Choroid plexus epithelial cell (primary cell): ENCODE results near the gene GTF2IRD1.
A peak's percentile ranks its signal among the peaks of the same experiment; 100 is the strongest.
"Not testable (repeated sequence)": the region's sequence is repeated elsewhere in the genome, so short reads cannot be mapped to it uniquely, and the experiment has no call there.

Experiments
- DNase-seq: peaks from one replicate; pipeline ENCODE4 v3.0.0-alpha.2; 2010; ENCODE audit warnings: low read depth
- H3K4me3 ChIP-seq: 2 replicates; pipeline ENCODE4 v1.5.1; 2011; ENCODE audit warnings: low read depth, mild to moderate bottlenecking, control low read depth, low read length, moderate library complexity
- TF ChIP-seq, protein P1 (sequence below): conservative IDR thresholded peaks from 2 replicates; pipeline ENCODE4 v1.5.1; 2011; ENCODE audit warnings: low read depth, mild to moderate bottlenecking, control low read depth, inconsistent platforms, low read length, moderate library complexity

Gene GTF2IRD1

DNA sequence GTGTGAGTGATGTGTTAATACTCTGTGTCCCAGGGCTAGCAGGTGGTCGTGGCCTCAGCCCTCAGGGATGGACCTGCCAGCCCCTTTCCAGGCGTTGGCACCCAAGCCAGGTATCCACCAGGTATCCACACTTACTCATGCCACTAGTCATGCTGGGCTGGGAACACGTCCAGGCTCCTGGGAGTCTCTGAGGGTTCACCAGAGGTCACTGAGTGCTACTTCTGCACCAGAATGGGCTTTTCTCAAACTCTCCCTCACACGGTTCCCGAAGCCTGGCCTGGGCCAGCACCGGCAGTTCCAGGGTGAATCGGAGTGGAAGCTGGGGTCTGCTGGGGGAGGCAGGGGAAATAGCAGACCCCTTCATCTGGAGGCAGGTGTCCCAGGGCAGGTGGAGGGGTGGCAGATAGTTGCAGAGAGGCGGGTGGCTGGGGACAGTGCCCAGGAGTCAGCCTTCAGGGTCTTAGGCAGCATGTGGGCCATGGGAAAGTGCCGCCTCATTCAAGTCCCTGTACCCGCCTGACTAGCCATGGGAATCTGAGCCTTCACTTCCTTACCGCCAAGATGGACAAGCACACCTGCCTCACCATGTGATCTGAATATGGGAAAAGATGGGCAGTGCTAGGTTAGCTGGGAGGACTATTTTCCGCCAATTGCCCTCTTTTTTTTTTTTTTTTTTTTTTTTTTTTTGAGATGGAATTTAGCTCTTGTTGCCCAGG, 108.3 kb downstream of the GTF2IRD1 start:
- TF ChIP-seq, protein P1, sequence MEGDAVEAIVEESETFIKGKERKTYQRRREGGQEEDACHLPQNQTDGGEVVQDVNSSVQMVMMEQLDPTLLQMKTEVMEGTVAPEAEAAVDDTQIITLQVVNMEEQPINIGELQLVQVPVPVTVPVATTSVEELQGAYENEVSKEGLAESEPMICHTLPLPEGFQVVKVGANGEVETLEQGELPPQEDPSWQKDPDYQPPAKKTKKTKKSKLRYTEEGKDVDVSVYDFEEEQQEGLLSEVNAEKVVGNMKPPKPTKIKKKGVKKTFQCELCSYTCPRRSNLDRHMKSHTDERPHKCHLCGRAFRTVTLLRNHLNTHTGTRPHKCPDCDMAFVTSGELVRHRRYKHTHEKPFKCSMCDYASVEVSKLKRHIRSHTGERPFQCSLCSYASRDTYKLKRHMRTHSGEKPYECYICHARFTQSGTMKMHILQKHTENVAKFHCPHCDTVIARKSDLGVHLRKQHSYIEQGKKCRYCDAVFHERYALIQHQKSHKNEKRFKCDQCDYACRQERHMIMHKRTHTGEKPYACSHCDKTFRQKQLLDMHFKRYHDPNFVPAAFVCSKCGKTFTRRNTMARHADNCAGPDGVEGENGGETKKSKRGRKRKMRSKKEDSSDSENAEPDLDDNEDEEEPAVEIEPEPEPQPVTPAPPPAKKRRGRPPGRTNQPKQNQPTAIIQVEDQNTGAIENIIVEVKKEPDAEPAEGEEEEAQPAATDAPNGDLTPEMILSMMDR, result no peak
- no peak for DNase-seq
- no peak overlapping the region for H3K4me3 ChIP-seq

DNA sequence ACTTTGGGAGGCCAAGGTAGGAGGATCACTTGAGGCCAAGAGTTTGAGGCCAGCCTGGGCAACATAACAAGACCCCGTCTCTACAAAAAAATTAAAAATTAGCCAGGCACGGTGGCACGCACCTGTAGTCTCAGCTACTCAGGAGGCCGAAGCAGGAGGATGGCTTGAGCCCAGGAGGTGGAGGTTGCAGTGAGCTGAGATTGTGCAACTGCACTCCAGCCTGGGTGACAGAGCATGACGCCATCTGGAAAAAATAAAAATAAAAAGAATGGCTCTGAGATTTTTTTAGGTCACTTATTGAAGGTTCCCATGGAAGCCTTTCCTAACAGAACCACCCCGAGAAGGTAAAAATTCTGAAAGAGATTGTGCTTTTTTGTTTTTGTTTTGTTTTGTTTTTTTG, 109.9 kb downstream of the GTF2IRD1 start:
- DNase-seq, H3K4me3 ChIP-seq: not testable (repeated sequence)

GRCh38 chr7:74567318-74567668, 113.6 kb downstream of the GTF2IRD1 start:
- TF ChIP-seq, protein P1, result no peak
- H3K4me3 ChIP-seq, result no peak overlapping the region
- no peak for DNase-seq

DNA sequence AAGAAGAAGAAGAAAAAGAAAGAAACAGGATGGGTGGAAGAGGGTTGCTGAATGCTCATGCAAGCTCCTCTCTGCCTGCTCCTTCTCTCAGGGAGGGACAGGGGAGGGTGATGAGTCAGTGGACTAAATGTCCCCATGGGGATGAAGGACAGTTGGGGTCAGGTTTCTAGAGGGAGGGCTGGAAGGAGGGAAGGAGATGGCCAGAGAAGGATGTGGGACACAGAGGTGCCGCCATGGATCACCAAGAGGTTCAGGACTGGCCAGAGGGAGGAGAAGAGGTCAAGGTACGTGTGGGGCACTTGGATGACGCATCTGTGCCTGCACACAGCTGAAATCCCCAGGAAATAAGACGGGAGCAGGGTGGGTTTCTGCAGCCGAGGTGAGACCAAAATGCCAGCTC, 115.0 kb downstream of the GTF2IRD1 start:
- TF ChIP-seq, protein P1, result no peak
- H3K4me3 ChIP-seq, result no peak overlapping the region
- DNase-seq, result peak; percentile 16

- no peak for DNase-seq
- no peak overlapping the region for H3K4me3 ChIP-seq
Observed at GRCh38 chr7:74569501-74570075, 115.9 kb downstream of the GTF2IRD1 start.

DNA sequence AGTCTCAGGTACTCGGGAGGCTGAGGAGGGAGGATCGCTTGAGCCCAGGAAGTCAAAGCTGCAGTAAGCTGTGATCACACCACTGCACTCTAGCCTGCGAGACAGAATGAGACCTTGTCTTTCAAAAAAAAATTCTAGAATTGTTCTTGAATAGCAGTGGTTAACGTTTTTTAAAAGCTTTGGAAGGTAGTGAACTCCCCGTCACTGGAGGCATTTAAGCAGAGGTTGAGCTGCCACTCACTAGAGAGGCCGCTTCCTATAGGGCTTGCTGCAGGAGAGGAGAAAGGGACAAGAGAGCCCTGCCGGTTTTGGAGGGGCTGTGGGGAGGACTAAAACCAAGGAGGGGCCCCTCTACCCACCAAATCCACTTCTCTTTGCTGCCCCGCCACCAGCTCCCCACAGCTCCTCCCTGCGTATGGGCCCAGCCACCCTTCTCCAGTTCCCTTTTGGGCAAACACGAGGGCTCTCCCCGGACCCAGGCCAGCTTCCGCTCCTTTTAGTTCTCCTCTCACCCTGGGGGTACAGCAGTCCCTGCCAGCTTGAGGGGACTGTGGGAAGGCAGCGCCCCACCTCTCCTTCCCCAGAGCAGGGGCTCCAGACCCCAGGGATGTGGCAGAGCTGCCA, 116.9 kb downstream of the GTF2IRD1 start:
- TF ChIP-seq, protein P1, result no peak
- H3K4me3 ChIP-seq, result no peak overlapping the region
- no peak for DNase-seq

More at GRCh38 chr7:74569501-74570075, 115.9 kb downstream of the GTF2IRD1 start:
- TF ChIP-seq, protein P1, result no peak

GRCh38 chr7:74572301-74572979, 118.7 kb downstream of the GTF2IRD1 start:
- no peak for DNase-seq
- TF ChIP-seq, protein P1, result no peak
- no peak overlapping the region for H3K4me3 ChIP-seq
